HAP-1 (cell line): ENCODE measurements around the gene PPARA.
"Not testable (repeated sequence)": the region's sequence is repeated elsewhere in the genome, so short reads cannot be mapped to it uniquely, and the experiment has no call there.

ENCODE experiments used
- DNase-seq, 2 experiments: peaks; one replicate each; pipeline ENCODE4 v3.0.0-alpha.2; 2016 to 2020; ENCODE audit warnings: low spot score in 2 of 2
- H3K27me3 ChIP-seq: fragments of 250-450 bp; sonication (Bioruptor Pico); 2 replicates; pipeline ENCODE4 v1.5.1; 2020; ENCODE audit warnings: low read depth, mild to moderate bottlenecking, moderate library complexity
- H3K36me3 ChIP-seq: fragments of 250-450 bp; sonication (Bioruptor Pico); replicated peaks from 2 replicates; pipeline ENCODE4 v1.5.1; 2020; ENCODE audit warnings: mild to moderate bottlenecking
- H3K4me1 ChIP-seq: fragments of 250-450 bp; sonication (Bioruptor Pico); 2 replicates; pipeline ENCODE4 v1.5.1; 2020; ENCODE audit warnings: mild to moderate bottlenecking
- H3K4me3 ChIP-seq: fragments of 250-450 bp; sonication (Bioruptor Pico); 2 replicates; pipeline ENCODE4 v1.5.1; 2020; ENCODE audit warnings: mild to moderate bottlenecking, moderate library complexity
- H3K9me3 ChIP-seq: fragments of 250-450 bp; sonication (Bioruptor Pico); 2 replicates; pipeline ENCODE4 v1.5.1; 2020; ENCODE audit warnings: mild to moderate bottlenecking, moderate library complexity
- in situ Hi-C: fragments of 300-500 bp; cut with MboI; formaldehyde crosslinking; loops from 3 replicates; pipeline ENCODE4 v1.14.3; 2020; ENCODE audit warnings: low sequenced_read_pairs, inconsistent platforms, mixed read lengths

Gene PPARA

DNA sequence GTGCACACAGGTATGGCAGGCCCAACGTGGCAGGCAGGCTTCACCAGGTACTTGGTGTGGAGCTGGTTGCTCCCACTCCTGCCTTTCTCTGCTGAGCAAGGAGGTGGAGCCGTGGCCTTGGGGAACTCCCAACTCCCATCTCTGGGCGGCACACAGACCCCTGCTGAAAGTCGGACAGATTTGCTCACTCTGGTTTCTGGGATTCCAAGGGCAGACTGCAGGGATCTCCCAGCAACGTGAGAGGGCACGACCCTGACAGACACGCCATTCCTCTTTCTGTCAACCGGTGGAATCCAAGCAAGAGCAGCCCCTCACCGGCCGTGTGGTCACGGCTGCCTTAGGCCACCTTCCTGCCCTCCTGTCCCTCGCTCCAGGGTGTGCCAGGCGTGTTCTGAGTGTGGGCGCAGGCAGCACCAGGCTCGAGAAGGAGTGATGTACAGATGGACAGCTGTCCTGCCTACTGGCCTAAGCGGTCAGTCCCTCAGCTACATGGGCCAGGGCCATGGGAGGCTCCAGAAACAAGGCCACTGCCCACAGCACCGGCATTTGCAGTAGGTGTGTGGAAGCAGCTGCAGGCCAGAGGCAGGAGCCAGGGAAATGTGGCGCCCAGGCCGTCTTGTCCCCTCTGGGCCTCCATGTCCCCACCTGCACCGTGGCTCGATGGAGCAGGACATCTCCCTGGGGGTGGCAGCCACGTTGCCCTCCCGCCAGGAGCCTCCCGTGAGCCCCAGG, 13.7 kb upstream of the PPARA start:
- Histone ChIP-seq H3K27me3 (no peaks in the 10 kb centered on the region), H3K36me3 (no peaks in the 10 kb centered on the region), H3K4me3 (no peak overlapping the region), H3K9me3 (no peaks in the 10 kb centered on the region), H3K4me1 (no peaks in the 10 kb centered on the region)
- no peak for DNase-seq
- in situ Hi-C loops, result loop anchor here (25.0 kb wide), 1 partner anchor 224 kb away; no protein-coding TSS in a partner anchor

- H3K9me3 ChIP-seq, result no peaks in the 10 kb centered on the region
- in situ Hi-C loops, result loop anchor here (25.0 kb wide), 1 partner anchor 225 kb away; no protein-coding TSS in a partner anchor
- H3K4me1 ChIP-seq, result no peaks in the 10 kb centered on the region
- H3K36me3 ChIP-seq, result no peaks in the 10 kb centered on the region
- H3K4me3 ChIP-seq, result no peak overlapping the region
- H3K27me3 ChIP-seq, result no peaks in the 10 kb centered on the region
- no peak for DNase-seq
These were observed 13.0 kb upstream of the PPARA start for GRCh38 chr22:46137218-46137766.

- no peaks in the 10 kb centered on the region for H3K36me3 ChIP-seq
- no peak overlapping the region for H3K4me3 ChIP-seq
- H3K27me3 ChIP-seq, result no peaks in the 10 kb centered on the region
- in situ Hi-C loops, result loop anchor here (25.0 kb wide), 1 partner anchor 226 kb away; no protein-coding TSS in a partner anchor
- no peak for DNase-seq
- no peaks in the 10 kb centered on the region for H3K9me3 ChIP-seq
- no peaks in the 10 kb centered on the region for H3K4me1 ChIP-seq
These were observed 12.1 kb upstream of the PPARA start for GRCh38 chr22:46138058-46138797.

GRCh38 chr22:46139417-46139816, 10.9 kb upstream of the PPARA start:
- in situ Hi-C loops, result loop anchor here (25.0 kb wide), 1 partner anchor 227 kb away; no protein-coding TSS in a partner anchor
- not testable (repeated sequence) for H3K4me1 ChIP-seq, H3K4me3 ChIP-seq, H3K27me3 ChIP-seq, H3K9me3 ChIP-seq, H3K36me3 ChIP-seq, DNase-seq

GRCh38 chr22:46139895-46140350, 10.4 kb upstream of the PPARA start:
- Histone ChIP-seq H3K36me3 (no peaks in the 10 kb centered on the region), H3K9me3 (no peaks in the 10 kb centered on the region), H3K4me3 (no peak overlapping the region), H3K4me1 (no peaks in the 10 kb centered on the region), H3K27me3 (no peaks in the 10 kb centered on the region)
- no peak for DNase-seq
- in situ Hi-C loops, result loop anchor here (25.0 kb wide), 1 partner anchor 228 kb away; no protein-coding TSS in a partner anchor

DNA sequence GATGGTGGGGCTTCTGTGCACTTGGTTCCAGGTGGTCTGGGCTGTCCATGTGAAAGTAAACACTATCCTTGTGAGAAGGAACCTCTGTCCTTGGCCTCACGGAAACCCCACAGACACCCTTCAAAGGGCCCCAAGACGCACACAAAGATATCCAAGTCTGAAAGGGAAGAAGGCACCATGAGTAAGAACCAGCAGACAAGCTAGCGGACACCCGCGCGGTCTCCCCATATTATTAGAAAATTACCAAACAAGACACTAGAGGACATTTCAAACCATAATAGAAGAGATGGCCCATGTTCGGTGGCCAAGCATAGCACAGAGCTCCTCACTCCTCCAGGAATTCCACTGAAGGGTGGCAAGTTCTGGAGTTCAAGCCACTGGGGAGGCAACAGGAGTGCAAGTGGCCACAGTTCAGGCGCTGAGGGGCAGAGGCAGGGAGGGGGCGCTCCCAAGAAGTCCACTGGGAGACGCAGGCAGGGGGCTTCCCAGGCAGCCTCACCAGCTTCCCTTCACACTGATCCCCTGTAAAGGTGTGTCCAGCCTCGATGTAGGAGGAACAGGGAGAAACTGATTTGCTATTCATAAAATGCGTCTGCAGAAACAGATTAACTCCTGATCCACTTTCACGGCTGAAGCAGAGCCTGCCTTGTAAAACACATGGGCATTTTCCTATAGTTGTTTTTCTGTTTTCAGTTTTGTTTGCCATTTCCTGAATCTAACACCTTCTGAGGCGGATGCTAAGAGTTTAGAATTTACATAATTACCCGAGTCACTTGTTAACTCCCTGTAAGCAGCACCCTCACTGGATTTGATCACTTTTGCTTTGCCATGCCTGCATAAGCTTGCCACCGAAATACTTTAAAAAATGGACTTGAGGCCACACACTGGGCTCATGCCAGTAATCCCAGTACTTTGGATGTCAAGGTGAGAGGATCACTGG, 9.1 kb upstream of the PPARA start:
- Histone ChIP-seq H3K36me3 (no peaks in the 10 kb centered on the region), H3K9me3 (no peaks in the 10 kb centered on the region), H3K27me3 (no peaks in the 10 kb centered on the region), H3K4me1 (no peaks in the 10 kb centered on the region), H3K4me3 (no peak overlapping the region)
- in situ Hi-C loops, result loop anchor here (25.0 kb wide), 1 partner anchor 229 kb away; no protein-coding TSS in a partner anchor
- no peak for DNase-seq

DNA sequence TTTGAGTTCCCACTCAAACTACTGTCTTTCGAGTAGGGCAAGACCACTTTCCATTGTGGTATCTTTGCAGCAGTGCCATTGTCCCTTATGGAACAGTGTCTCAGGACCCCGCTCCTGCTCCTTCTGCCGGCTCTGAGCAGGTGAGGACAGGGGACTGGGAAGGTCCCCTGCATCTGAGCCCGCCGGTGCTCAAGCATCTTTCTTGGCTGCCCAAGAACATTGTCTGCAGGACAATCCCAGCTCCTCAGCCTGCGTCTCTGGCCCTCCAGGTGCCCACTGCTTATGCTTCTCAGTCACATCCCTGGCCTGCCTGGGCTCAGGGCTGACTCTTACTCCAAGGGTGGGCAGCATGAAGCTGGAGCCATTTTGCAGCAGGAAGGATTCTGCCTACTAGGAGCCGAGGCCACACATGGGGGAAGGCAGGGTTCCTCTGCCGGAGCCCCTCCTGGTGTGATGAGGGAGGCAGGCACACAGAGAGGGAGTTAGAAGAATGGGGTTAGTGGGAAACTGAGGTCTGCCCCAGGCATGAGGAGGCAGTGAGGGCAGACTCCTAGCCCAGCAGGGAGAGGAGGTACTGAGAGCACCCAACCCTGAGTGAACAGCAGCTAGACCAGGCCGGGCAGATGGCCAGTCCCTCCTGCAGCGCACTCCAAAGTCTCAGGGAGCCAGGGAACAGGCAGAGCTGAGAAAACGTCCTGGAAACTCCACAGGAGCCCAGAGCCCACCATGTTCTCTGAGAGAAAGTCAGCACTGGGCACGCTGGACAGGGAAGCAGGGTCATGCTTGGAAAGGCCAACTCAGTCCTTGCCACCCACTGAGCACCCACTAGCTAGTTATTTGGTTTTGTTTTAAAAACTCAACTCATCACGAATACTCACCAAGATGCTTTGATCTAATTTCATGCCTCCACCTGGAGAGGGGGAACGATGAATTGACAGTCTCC, 7.5 kb upstream of the PPARA start:
- Histone ChIP-seq H3K4me1 (no peaks in the 10 kb centered on the region), H3K4me3 (no peak overlapping the region), H3K36me3 (no peaks in the 10 kb centered on the region), H3K27me3 (peaks cover 2% of the 10 kb centered on the region), H3K9me3 (no peaks in the 10 kb centered on the region)
- no peak for DNase-seq
- in situ Hi-C loops, result loop anchor here (25.0 kb wide), 1 partner anchor 231 kb away; no protein-coding TSS in a partner anchor

DNA sequence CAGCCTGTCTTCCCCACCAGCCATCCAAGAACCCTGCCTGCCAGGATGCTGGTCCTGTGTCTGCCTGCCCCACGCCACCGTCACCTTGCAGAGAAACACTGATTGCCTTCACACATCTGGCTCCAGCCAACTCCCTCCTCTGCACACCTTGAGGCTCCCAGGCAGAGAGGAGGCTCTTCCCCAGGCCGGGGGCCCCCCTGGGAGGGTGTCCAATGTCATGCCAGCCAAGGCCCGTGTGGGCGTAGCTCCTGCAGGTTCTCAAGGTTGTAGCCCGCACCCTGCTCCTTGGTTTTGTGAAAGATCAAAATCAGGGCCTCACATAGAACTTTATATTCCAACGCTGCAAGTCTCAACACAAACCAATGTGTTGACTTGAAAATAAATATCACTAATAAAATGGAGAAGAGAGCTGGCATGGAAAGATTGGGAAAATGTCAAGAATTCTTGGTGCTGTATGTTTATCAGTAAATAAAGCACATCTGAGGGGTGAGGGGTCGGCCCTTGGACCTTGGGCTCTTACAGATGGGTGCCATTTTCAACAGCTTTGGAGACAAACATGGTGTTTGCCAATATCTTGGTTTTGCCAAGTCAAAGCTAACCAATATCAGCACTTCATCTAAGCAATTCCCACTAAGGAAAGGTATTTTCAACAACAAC, 6.7 kb upstream of the PPARA start:
- Histone ChIP-seq H3K9me3 (no peaks in the 10 kb centered on the region), H3K4me1 (no peaks in the 10 kb centered on the region), H3K4me3 (no peak overlapping the region), H3K36me3 (no peaks in the 10 kb centered on the region), H3K27me3 (peaks cover 10% of the 10 kb centered on the region)
- no peak for DNase-seq
- in situ Hi-C loops, result loop anchor here (25.0 kb wide), 1 partner anchor 231 kb away; no protein-coding TSS in a partner anchor

GRCh38 chr22:46145361-46145851, 4.9 kb upstream of the PPARA start:
- Histone ChIP-seq H3K9me3 (no peaks in the 10 kb centered on the region), H3K36me3 (no peaks in the 10 kb centered on the region), H3K4me3 (no peak overlapping the region), H3K4me1 (no peaks in the 10 kb centered on the region), H3K27me3 (peaks cover 23% of the 10 kb centered on the region)
- no peak for DNase-seq
- in situ Hi-C loops, result loop anchor here (25.0 kb wide), 1 partner anchor 233 kb away; no protein-coding TSS in a partner anchor

- Histone ChIP-seq H3K9me3 (no peaks in the 10 kb centered on the region), H3K4me1 (no peaks in the 10 kb centered on the region), H3K4me3 (no peak overlapping the region), H3K36me3 (no peaks in the 10 kb centered on the region), H3K27me3 (peaks cover 23% of the 10 kb centered on the region)
- DNase-seq, result no peak
- in situ Hi-C loops, result loop anchor here (25.0 kb wide), 1 partner anchor 234 kb away; no protein-coding TSS in a partner anchor
These were observed 4.4 kb upstream of the PPARA start for GRCh38 chr22:46145896-46146295.

- in situ Hi-C loops, result loop anchor here (25.0 kb wide), 1 partner anchor 234 kb away; no protein-coding TSS in a partner anchor
These were observed 4.0 kb upstream of the PPARA start for GRCh38 chr22:46146329-46146728.

More at GRCh38 chr22:46146329-46146728, 4.0 kb upstream of the PPARA start:
- H3K36me3 ChIP-seq, result no peaks in the 10 kb centered on the region
- DNase-seq, result no peak
- peaks cover 23% of the 10 kb centered on the region for H3K27me3 ChIP-seq
- H3K9me3 ChIP-seq, result no peaks in the 10 kb centered on the region
- H3K4me3 ChIP-seq, result no peak overlapping the region
- H3K4me1 ChIP-seq, result no peaks in the 10 kb centered on the region
